GM12878 (cell line): ENCODE measurements around the gene STRBP.
A peak's percentile ranks its signal among the peaks of the same experiment; 100 is the strongest.

Source experiments
- EP300 ChIP-seq, 2 experiments: fragments of 150-350 bp in 1 of 2; IDR thresholded peaks; 2 replicates each; pipeline ENCODE4 v1.6.1; 2011 to 2012; ENCODE audit warnings: low read depth in 2 of 2, low read length in 2 of 2, borderline replicate concordance in 1 of 2, improper control_type of control experiment in 1 of 2, inconsistent platforms in 1 of 2; ENCODE audit not compliant: control insufficient read depth in 1 of 2
- POLR2A ChIP-seq: IDR thresholded peaks from 2 replicates; pipeline ENCODE4 v1.6.1; 2011; ENCODE audit warnings: low read depth, mild to moderate bottlenecking, low read length
- POLR2AphosphoS5 ChIP-seq: IDR thresholded peaks from 2 replicates; pipeline ENCODE4 v1.6.1; 2011; ENCODE audit warnings: mild to moderate bottlenecking, low read length, inconsistent platforms
- SKIL ChIP-seq: fragments of 450-650 bp; IDR thresholded peaks from 2 replicates; pipeline ENCODE4 v1.6.1; 2017; ENCODE audit warnings: mild to moderate bottlenecking, low read depth, inconsistent platforms; ENCODE audit not compliant: poor library complexity, severe bottlenecking
- SPI1 ChIP-seq: IDR thresholded peaks from 2 replicates; pipeline ENCODE4 v1.6.1; 2011; ENCODE audit warnings: low read depth, mild to moderate bottlenecking, low read length, moderate library complexity, borderline replicate concordance; ENCODE audit not compliant: insufficient read depth
- SREBF2 ChIP-seq: IDR thresholded peaks from 2 replicates; pipeline ENCODE4 v1.6.1; 2012; ENCODE audit warnings: mild to moderate bottlenecking, low read length
- TARDBP ChIP-seq: IDR thresholded peaks from 2 replicates; pipeline ENCODE4 v1.6.1; 2016; ENCODE audit warnings: borderline replicate concordance
- ZBTB33 ChIP-seq: fragments of 450-650 bp; IDR thresholded peaks from 2 replicates; pipeline ENCODE4 v1.6.1; 2017; ENCODE audit warnings: mild to moderate bottlenecking
- TF ChIP-seq, protein P1 (sequence below), 3 experiments: IDR thresholded peaks in 2 of 3; conservative IDR thresholded peaks in 1 of 3; 2 replicates each; pipeline ENCODE4 v1.5.1; 2011; ENCODE audit warnings: low read depth in 3 of 3, low read length in 3 of 3, mild to moderate bottlenecking in 3 of 3, control low read depth in 2 of 3, moderate library complexity in 2 of 3, inconsistent platforms in 1 of 3, mixed read lengths in 1 of 3; ENCODE audit not compliant: control insufficient read depth in 2 of 3, insufficient read depth in 1 of 3; ENCODE audit errors: extremely low read depth in 1 of 3
- TF ChIP-seq, protein P2 (sequence below): fragments of 150-350 bp; IDR thresholded peaks from 2 replicates; pipeline ENCODE4 v1.6.1; 2016; ENCODE audit warnings: low read depth, low read length
- TF ChIP-seq, protein P3 (sequence below): IDR thresholded peaks from 2 replicates; pipeline ENCODE4 v1.6.1; 2011; ENCODE audit warnings: low read depth, mild to moderate bottlenecking, low read length, moderate library complexity, borderline replicate concordance; ENCODE audit errors: extremely low read depth
- TF ChIP-seq, protein P4 (sequence below): fragments of 450-650 bp; IDR thresholded peaks from 2 replicates; pipeline ENCODE4 v1.6.1; 2016; ENCODE audit warnings: mild to moderate bottlenecking, moderate library complexity, borderline replicate concordance

- TF ChIP-seq, protein P1, sequence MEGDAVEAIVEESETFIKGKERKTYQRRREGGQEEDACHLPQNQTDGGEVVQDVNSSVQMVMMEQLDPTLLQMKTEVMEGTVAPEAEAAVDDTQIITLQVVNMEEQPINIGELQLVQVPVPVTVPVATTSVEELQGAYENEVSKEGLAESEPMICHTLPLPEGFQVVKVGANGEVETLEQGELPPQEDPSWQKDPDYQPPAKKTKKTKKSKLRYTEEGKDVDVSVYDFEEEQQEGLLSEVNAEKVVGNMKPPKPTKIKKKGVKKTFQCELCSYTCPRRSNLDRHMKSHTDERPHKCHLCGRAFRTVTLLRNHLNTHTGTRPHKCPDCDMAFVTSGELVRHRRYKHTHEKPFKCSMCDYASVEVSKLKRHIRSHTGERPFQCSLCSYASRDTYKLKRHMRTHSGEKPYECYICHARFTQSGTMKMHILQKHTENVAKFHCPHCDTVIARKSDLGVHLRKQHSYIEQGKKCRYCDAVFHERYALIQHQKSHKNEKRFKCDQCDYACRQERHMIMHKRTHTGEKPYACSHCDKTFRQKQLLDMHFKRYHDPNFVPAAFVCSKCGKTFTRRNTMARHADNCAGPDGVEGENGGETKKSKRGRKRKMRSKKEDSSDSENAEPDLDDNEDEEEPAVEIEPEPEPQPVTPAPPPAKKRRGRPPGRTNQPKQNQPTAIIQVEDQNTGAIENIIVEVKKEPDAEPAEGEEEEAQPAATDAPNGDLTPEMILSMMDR (IDR thresholded peaks at IDR 0.05 in 2 of 3, conservative IDR thresholded peaks at IDR 0.05 in 1 of 3; ENCODE audit: control insufficient read depth in 2 of 3, extremely low read depth in 1 of 3, insufficient read depth in 1 of 3, low read depth in 3 of 3, low read length in 3 of 3) = peak; percentile 17 to 34 (median 22); a peak in 3 of 6 replicates
- TF ChIP-seq SPI1 = no peak
- no peak for TF ChIP-seq POLR2A
- no peak for TF ChIP-seq POLR2AphosphoS5
- TF ChIP-seq EP300 (IDR thresholded peaks at IDR 0.05; ENCODE audit: borderline replicate concordance in 1 of 2, control insufficient read depth in 1 of 2, low read depth in 2 of 2, low read length in 2 of 2) = no peak
- TF ChIP-seq, protein P2, sequence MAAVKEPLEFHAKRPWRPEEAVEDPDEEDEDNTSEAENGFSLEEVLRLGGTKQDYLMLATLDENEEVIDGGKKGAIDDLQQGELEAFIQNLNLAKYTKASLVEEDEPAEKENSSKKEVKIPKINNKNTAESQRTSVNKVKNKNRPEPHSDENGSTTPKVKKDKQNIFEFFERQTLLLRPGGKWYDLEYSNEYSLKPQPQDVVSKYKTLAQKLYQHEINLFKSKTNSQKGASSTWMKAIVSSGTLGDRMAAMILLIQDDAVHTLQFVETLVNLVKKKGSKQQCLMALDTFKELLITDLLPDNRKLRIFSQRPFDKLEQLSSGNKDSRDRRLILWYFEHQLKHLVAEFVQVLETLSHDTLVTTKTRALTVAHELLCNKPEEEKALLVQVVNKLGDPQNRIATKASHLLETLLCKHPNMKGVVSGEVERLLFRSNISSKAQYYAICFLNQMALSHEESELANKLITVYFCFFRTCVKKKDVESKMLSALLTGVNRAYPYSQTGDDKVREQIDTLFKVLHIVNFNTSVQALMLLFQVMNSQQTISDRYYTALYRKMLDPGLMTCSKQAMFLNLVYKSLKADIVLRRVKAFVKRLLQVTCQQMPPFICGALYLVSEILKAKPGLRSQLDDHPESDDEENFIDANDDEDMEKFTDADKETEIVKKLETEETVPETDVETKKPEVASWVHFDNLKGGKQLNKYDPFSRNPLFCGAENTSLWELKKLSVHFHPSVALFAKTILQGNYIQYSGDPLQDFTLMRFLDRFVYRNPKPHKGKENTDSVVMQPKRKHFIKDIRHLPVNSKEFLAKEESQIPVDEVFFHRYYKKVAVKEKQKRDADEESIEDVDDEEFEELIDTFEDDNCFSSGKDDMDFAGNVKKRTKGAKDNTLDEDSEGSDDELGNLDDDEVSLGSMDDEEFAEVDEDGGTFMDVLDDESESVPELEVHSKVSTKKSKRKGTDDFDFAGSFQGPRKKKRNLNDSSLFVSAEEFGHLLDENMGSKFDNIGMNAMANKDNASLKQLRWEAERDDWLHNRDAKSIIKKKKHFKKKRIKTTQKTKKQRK = no peak
- TF ChIP-seq, protein P3, sequence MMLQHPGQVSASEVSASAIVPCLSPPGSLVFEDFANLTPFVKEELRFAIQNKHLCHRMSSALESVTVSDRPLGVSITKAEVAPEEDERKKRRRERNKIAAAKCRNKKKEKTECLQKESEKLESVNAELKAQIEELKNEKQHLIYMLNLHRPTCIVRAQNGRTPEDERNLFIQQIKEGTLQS = no peak
- TF ChIP-seq, protein P4, sequence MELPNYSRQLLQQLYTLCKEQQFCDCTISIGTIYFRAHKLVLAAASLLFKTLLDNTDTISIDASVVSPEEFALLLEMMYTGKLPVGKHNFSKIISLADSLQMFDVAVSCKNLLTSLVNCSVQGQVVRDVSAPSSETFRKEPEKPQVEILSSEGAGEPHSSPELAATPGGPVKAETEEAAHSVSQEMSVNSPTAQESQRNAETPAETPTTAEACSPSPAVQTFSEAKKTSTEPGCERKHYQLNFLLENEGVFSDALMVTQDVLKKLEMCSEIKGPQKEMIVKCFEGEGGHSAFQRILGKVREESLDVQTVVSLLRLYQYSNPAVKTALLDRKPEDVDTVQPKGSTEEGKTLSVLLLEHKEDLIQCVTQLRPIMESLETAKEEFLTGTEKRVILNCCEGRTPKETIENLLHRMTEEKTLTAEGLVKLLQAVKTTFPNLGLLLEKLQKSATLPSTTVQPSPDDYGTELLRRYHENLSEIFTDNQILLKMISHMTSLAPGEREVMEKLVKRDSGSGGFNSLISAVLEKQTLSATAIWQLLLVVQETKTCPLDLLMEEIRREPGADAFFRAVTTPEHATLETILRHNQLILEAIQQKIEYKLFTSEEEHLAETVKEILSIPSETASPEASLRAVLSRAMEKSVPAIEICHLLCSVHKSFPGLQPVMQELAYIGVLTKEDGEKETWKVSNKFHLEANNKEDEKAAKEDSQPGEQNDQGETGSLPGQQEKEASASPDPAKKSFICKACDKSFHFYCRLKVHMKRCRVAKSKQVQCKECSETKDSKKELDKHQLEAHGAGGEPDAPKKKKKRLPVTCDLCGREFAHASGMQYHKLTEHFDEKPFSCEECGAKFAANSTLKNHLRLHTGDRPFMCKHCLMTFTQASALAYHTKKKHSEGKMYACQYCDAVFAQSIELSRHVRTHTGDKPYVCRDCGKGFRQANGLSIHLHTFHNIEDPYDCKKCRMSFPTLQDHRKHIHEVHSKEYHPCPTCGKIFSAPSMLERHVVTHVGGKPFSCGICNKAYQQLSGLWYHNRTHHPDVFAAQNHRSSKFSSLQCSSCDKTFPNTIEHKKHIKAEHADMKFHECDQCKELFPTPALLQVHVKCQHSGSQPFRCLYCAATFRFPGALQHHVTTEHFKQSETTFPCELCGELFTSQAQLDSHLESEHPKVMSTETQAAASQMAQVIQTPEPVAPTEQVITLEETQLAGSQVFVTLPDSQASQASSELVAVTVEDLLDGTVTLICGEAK = no peak
- no peak for TF ChIP-seq SREBF2
- no peak for TF ChIP-seq ZBTB33
- no peak for TF ChIP-seq TARDBP
- no peak for TF ChIP-seq SKIL
These were observed 165.8 kb downstream of the STRBP start for GRCh38 chr9:123102375-123103113.
